ENCODE results near the gene UNC13C.
"Not testable (repeated sequence)": the region's sequence is repeated elsewhere in the genome, so short reads cannot be mapped to it uniquely, and the experiment has no call there.

The UNC13C gene

GRCh38 chr15:53978253-53978906 lies at the start of gene UNC13C:
UNC13C (plus strand) TSS chr15:53978441; CDS start chr15:54012904, 34,463 bp downstream.
- DNase-seq, result peak; percentile 5

GRCh38 chr15:53936137-53936536 lies 42.1 kb upstream of the UNC13C start:
- no peak for DNase-seq

- DNase-seq, result not testable (repeated sequence)
These were observed 40.6 kb upstream of the UNC13C start for GRCh38 chr15:53937632-53938031.

- no peak for DNase-seq
These were observed 27.7 kb upstream of the UNC13C start for GRCh38 chr15:53950572-53950971.

GRCh38 chr15:53955396-53955795 lies 22.8 kb upstream of the UNC13C start:
- no peak for DNase-seq

- DNase-seq, result peak; percentile 8
These were observed 15.3 kb upstream of the UNC13C start for GRCh38 chr15:53962646-53963561.

GRCh38 chr15:53963801-53964200 lies 14.4 kb upstream of the UNC13C start:
- DNase-seq, result no peak

- no peak for DNase-seq
These were observed 4.1 kb upstream of the UNC13C start for GRCh38 chr15:53974121-53974520.

GRCh38 chr15:53974813-53975212 lies 3.4 kb upstream of the UNC13C start:
- DNase-seq, result no peak

- DNase-seq, result no peak
These were observed 1.3 kb upstream of the UNC13C start for GRCh38 chr15:53976844-53977392.

GRCh38 chr15:53979051-53979788 lies 979 bp downstream of the UNC13C start:
- no peak for DNase-seq

- no peak for DNase-seq
These were observed 1.8 kb downstream of the UNC13C start for GRCh38 chr15:53980021-53980420.

- DNase-seq, result no peak
These were observed 3.9 kb downstream of the UNC13C start for GRCh38 chr15:53982071-53982680.

GRCh38 chr15:53982876-53983275 lies 4.6 kb downstream of the UNC13C start:
- no peak for DNase-seq

GRCh38 chr15:53984221-53984620 lies 6.0 kb downstream of the UNC13C start:
- no peak for DNase-seq

- no peak for DNase-seq
These were observed 7.3 kb downstream of the UNC13C start for GRCh38 chr15:53985562-53985961.

GRCh38 chr15:53987480-53987879 lies 9.2 kb downstream of the UNC13C start:
- no peak for DNase-seq

GRCh38 chr15:54007256-54007655 lies 29.0 kb downstream of the UNC13C start:
- DNase-seq, result no peak

- DNase-seq, result no peak
These were observed 33.4 kb downstream of the UNC13C start for GRCh38 chr15:54011656-54012055.

- DNase-seq, result no peak
These were observed 35.9 kb downstream of the UNC13C start for GRCh38 chr15:54014067-54014655.

- DNase-seq, result no peak
These were observed 39.0 kb downstream of the UNC13C start for GRCh38 chr15:54017251-54017650.

GRCh38 chr15:54017959-54018358 lies 39.7 kb downstream of the UNC13C start:
- DNase-seq, result no peak

Data from midbrain (tissue), 1 donor.